ENCODE results near the gene LRRTM4. TPM values are rescaled to one million over a fixed set of nuclear protein-coding genes. Genes with fewer than 3 reads are reported as not detected.
"Not testable (repeated sequence)": the region's sequence is repeated elsewhere in the genome, so short reads cannot be mapped to it uniquely, and the experiment has no call there.

Gene LRRTM4
- polyA plus RNA-seq, 3 donors from 2014 or later = not detected

DNA sequence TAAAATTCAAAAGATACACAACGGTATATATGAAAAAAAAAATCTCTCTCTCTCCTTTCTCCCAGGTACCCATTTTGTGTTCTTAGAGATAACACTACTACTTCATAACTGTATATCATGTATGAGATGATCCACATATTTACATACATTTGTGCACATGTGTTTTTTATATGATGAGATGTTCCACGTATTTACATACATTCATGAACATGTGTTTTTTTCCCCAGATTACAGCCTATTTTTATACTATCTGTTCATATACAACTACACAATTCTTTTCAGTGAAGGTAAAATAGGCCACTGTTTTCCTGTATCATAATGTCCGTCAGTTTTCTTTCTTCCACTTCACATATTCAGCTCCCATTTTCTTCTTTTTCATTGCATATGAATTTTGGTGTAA, 808.9 kb downstream of the LRRTM4 start:
- Mint-ChIP-seq H3K27me3 (ENCODE audit: low read depth in 3 of 3) (no peaks in the 10 kb centered on the region), H3K4me3 (no peak overlapping the region), H3K27ac (no peak overlapping the region)

DNA sequence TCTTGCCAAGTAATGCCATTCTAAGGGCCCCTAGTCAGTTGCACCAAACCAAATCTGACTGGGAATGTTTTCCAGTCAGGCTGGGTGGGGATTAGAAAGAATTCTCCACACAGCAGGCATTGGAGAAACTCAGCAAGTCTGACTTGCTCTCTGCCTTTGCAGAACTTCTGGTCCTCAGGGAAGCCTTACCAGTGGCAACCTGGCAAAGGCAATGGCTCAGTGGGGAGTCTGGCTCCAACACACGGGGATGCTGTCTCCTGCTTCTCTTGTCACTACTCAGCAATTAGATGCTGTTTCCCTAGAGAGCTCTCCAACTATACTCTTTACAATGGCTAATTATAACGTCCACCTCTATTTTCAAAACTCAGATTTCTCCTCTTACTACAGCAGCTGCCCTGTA, 810.7 kb downstream of the LRRTM4 start:
- H3K27ac Mint-ChIP-seq = no peak overlapping the region
- H3K9me3 Mint-ChIP-seq = peaks cover 11 to 44% (median 22%) of the 10 kb centered on the region in 6 donors
- no peak overlapping the region for H3K4me3 Mint-ChIP-seq
- DNase-seq = no peak
- no peaks in the 10 kb centered on the region for H3K4me1 Mint-ChIP-seq
- no peaks in the 10 kb centered on the region for H3K36me3 Mint-ChIP-seq
- no peaks in the 10 kb centered on the region for H3K27me3 Mint-ChIP-seq (ENCODE audit: low read depth in 3 of 3)

More for the DNA sequence above, 808.9 kb downstream of the LRRTM4 start:
- no peaks in the 10 kb centered on the region for H3K36me3 Mint-ChIP-seq
- H3K4me1 Mint-ChIP-seq = no peaks in the 10 kb centered on the region
- peaks cover 8 to 41% (median 20%) of the 10 kb centered on the region in 6 donors for H3K9me3 Mint-ChIP-seq
- no peak for DNase-seq

DNA sequence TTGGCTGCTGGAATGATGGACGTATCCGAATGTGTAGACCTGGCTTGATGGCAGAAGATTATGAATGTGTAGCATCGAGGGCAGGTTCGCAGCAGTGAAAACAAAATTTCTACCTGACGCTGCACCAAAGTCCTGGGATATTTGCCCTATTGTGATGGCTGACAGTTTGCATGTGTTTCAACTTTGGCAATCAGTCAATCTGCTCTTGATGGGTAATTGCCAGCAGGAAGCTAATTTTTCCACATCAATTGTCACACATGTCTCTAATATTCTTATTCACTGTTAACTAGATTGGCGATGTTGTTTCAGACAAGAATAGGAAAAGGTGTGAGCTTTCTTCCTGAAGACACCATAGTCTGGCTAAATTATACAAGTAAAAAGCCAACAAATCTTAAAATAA, 821.3 kb downstream of the LRRTM4 start:
- DNase-seq = no peak
- H3K4me1 Mint-ChIP-seq = no peaks in the 10 kb centered on the region
- no peaks in the 10 kb centered on the region for H3K27me3 Mint-ChIP-seq (ENCODE audit: low read depth in 3 of 3)
- no peak overlapping the region for H3K4me3 Mint-ChIP-seq
- peaks cover 4 to 32% (median 21%) of the 10 kb centered on the region in 6 donors for H3K9me3 Mint-ChIP-seq
- H3K36me3 Mint-ChIP-seq = peaks cover 0 to 4% (median 0%) of the 10 kb centered on the region in 3 donors
- H3K27ac Mint-ChIP-seq = no peak overlapping the region

DNA sequence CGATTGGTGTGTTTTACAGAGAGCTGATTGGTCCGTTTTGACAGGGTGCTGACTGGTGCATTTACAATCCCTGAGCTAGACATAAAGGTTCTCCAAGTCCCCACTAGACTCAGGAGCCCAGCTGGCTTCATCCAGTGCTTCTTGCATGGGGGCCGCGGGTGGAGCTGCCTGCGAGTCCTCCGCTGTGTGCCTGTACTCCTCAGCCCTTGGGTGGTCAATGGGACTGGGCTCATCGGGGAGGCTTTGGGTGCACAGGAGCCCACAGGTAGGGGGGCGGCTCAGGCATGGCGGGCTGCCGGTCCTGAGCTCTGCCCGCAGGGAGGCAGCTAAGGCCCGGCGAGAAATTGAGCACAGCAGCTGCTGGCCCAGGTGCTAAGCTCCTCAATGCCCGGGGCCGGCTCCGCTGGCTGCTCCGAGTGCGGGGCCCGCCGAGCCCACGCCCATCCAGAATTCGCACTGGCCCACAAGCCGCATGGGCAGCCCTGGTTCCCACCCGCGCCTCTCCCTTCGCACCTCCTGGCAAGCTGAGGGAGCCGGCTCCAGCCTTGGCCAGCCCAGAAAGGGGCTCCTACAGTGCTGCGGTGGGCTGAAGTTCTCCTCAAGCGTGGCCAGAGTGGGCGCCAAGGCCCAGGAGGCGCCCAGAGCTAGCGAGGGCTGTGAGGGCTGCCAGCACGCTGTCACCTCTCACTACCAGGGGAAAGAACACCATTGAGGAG, 824.0 kb downstream of the LRRTM4 start:
- not testable (repeated sequence) for DNase-seq; H3K4me3 Mint-ChIP-seq; H3K36me3 Mint-ChIP-seq; H3K4me1 Mint-ChIP-seq; H3K27ac Mint-ChIP-seq; H3K27me3 Mint-ChIP-seq (ENCODE audit: low read depth in 3 of 3)
- H3K9me3 Mint-ChIP-seq = peaks cover 8 to 45% (median 29%) of the 10 kb centered on the region in 6 donors
